H9 (cell line): Measurements from ENCODE around the gene PTPRF. TPM values are rescaled to one million over a fixed set of nuclear protein-coding genes. Genes with fewer than 3 reads are reported as not detected.

ENCODE experiments used
- DNase-seq: peaks from one replicate; pipeline ENCODE4 v3.0.0-alpha.2; 2017
- H2AFZ ChIP-seq: one replicate; pipeline ENCODE4 v1.6.1; 2013; ENCODE audit warnings: mild to moderate bottlenecking, low read length, control low read depth, moderate library complexity
- H2AK5ac ChIP-seq: 2 replicates; pipeline ENCODE4 v1.6.1; 2013; ENCODE audit warnings: low read length, control low read depth, mixed read lengths; ENCODE audit not compliant: insufficient read length
- H2BK120ac ChIP-seq: one replicate; pipeline ENCODE4 v1.6.1; 2013; ENCODE audit warnings: low read depth, mild to moderate bottlenecking, low read length, control low read depth, inconsistent platforms; ENCODE audit not compliant: poor library complexity, severe bottlenecking
- H2BK12ac ChIP-seq: 2 replicates; pipeline ENCODE4 v1.6.1; 2013; ENCODE audit warnings: low read length, control low read depth, mixed read lengths, low read depth; ENCODE audit not compliant: insufficient read length
- H2BK15ac ChIP-seq: 2 replicates; pipeline ENCODE4 v1.6.1; 2013; ENCODE audit warnings: low read depth, low read length, control low read depth
- H2BK20ac ChIP-seq: one replicate; pipeline ENCODE4 v1.6.1; 2013; ENCODE audit warnings: low read depth, mild to moderate bottlenecking, low read length, control low read depth, inconsistent platforms; ENCODE audit not compliant: poor library complexity, severe bottlenecking
- H2BK5ac ChIP-seq: 2 replicates; pipeline ENCODE4 v1.6.1; 2013; ENCODE audit warnings: low read length, control low read depth, mixed read lengths; ENCODE audit not compliant: insufficient read length
- H3K14ac ChIP-seq: 2 replicates; pipeline ENCODE4 v1.6.1; 2013; ENCODE audit warnings: low read length, control low read depth; ENCODE audit not compliant: insufficient read depth
- H3K18ac ChIP-seq: 2 replicates; pipeline ENCODE4 v1.6.1; 2013; ENCODE audit warnings: low read depth, mild to moderate bottlenecking, mixed read lengths, low read length, control low read depth; ENCODE audit not compliant: insufficient read length
- H3K23ac ChIP-seq: 2 replicates; pipeline ENCODE4 v1.6.1; 2013; ENCODE audit warnings: low read length, control low read depth, mixed read lengths, low read depth; ENCODE audit not compliant: insufficient read length
- H3K23me2 ChIP-seq: 2 replicates; pipeline ENCODE4 v1.6.1; 2013; ENCODE audit warnings: low read depth, mild to moderate bottlenecking, mixed read lengths, low read length, control low read depth; ENCODE audit not compliant: insufficient read length, poor library complexity, severe bottlenecking
- H3K27ac ChIP-seq: 2 replicates; pipeline ENCODE4 v1.5.1; 2013; ENCODE audit warnings: low read length, control low read depth, mixed read lengths, low read depth; ENCODE audit not compliant: insufficient read length
- H3K27me3 ChIP-seq: 2 replicates; pipeline ENCODE4 v1.6.1; 2013; ENCODE audit warnings: low read length, control low read depth, inconsistent platforms; ENCODE audit not compliant: insufficient read depth
- H3K4ac ChIP-seq: 2 replicates; pipeline ENCODE4 v1.6.1; 2013; ENCODE audit warnings: low read depth, mild to moderate bottlenecking, control low read depth, inconsistent platforms, low read length, moderate library complexity
- H3K4me1 ChIP-seq: 2 replicates; pipeline ENCODE4 v1.6.1; 2013; ENCODE audit warnings: low read length, control low read depth, inconsistent platforms; ENCODE audit not compliant: insufficient read depth
- H3K4me2 ChIP-seq: 2 replicates; pipeline ENCODE4 v1.6.1; 2013; ENCODE audit warnings: low read length, control low read depth, mixed read lengths; ENCODE audit not compliant: insufficient read length, insufficient read depth
- H3K56ac ChIP-seq: 2 replicates; pipeline ENCODE4 v1.6.1; 2013; ENCODE audit warnings: low read depth, mild to moderate bottlenecking, mixed read lengths, low read length, control low read depth; ENCODE audit not compliant: insufficient read length
- H3K79me1 ChIP-seq: 2 replicates; pipeline ENCODE4 v1.6.1; 2013; ENCODE audit warnings: low read depth, mild to moderate bottlenecking, moderate library complexity, low read length, control low read depth, inconsistent platforms; ENCODE audit not compliant: insufficient read depth, poor library complexity, severe bottlenecking
- H3K79me2 ChIP-seq: 2 replicates; pipeline ENCODE4 v1.6.1; 2013; ENCODE audit warnings: low read length, control low read depth, inconsistent platforms; ENCODE audit not compliant: insufficient read depth
- H3K9ac ChIP-seq: 2 replicates; pipeline ENCODE4 v1.6.1; 2013; ENCODE audit warnings: low read length, control low read depth, mixed read lengths; ENCODE audit not compliant: insufficient read length; ENCODE audit errors: extremely low read depth
- H3K9me3 ChIP-seq: one replicate; pipeline ENCODE4 v1.6.1; 2013; ENCODE audit warnings: low read depth, low read length, inconsistent platforms; ENCODE audit not compliant: control insufficient read depth
- H3T11ph ChIP-seq: one replicate; pipeline ENCODE4 v1.6.1; 2013; ENCODE audit warnings: mild to moderate bottlenecking, low read length, control low read depth, inconsistent platforms
- H4K20me1 ChIP-seq: one replicate; pipeline ENCODE4 v1.6.1; 2013; ENCODE audit not compliant: control insufficient read depth, insufficient read length, insufficient read depth
- H4K5ac ChIP-seq: 2 replicates; pipeline ENCODE4 v1.6.1; 2013; ENCODE audit warnings: low read depth, mild to moderate bottlenecking, mixed read lengths, low read length, control low read depth; ENCODE audit not compliant: insufficient read length
- H4K8ac ChIP-seq: replicated peaks from 2 replicates; pipeline ENCODE4 v1.6.1; 2013; ENCODE audit warnings: low read length, control low read depth, mixed read lengths, low read depth; ENCODE audit not compliant: insufficient read length
- H4K91ac ChIP-seq: 2 replicates; pipeline ENCODE4 v1.6.1; 2013; ENCODE audit warnings: low read depth, mild to moderate bottlenecking, moderate library complexity, mixed read lengths, low read length, control low read depth; ENCODE audit not compliant: insufficient read length
- H3K27ac Mint-ChIP-seq, 3 experiments: 2 replicates in 2 of 3; 3 replicates in 1 of 3; pipeline ENCODE4 v1.8.0; 2020 to 2021; ENCODE audit warnings: mixed read lengths in 3 of 3, mild to moderate bottlenecking in 1 of 3, moderate library complexity in 1 of 3
- H3K27me3 Mint-ChIP-seq: 2 replicates; pipeline ENCODE4 v1.8.0; 2021; ENCODE audit warnings: low read depth, mild to moderate bottlenecking, moderate library complexity, mixed read lengths
- H3K36me3 Mint-ChIP-seq, 3 experiments: 2 replicates in 2 of 3; 3 replicates in 1 of 3; pipeline ENCODE4 v1.8.0; 2020 to 2021; ENCODE audit warnings: low read depth in 3 of 3, mixed read lengths in 3 of 3; ENCODE audit not compliant: insufficient read depth in 1 of 3
- H3K4me1 Mint-ChIP-seq, 2 experiments: 2 replicates each; pipeline ENCODE4 v1.8.0; 2020; ENCODE audit warnings: mixed read lengths in 2 of 2
- H3K4me3 Mint-ChIP-seq, 2 experiments: 2 replicates in 1 of 2; 3 replicates in 1 of 2; pipeline ENCODE4 v1.8.0; 2020 to 2021; ENCODE audit warnings: mild to moderate bottlenecking in 2 of 2, mixed read lengths in 2 of 2, moderate library complexity in 1 of 2
- H3K9me3 Mint-ChIP-seq, 2 experiments: 2 replicates in 1 of 2; 3 replicates in 1 of 2; pipeline ENCODE4 v1.8.0; 2020; ENCODE audit warnings: mild to moderate bottlenecking in 2 of 2, mixed read lengths in 2 of 2, moderate library complexity in 1 of 2
- CTCF ChIP-seq: fragments of 200-600 bp; sonication (generic); conservative IDR thresholded peaks from 3 replicates; pipeline ENCODE4 v1.8.0; 2021; ENCODE audit warnings: antibody characterized with exemption, mild to moderate bottlenecking
- WGBS: extraction: QIAGEN DNeasy Blood & Tissue Kit; methylation state at CpG from one replicate; pipeline ENCODE4 v1.1.7; 2013; ENCODE audit warnings: missing lambda C conversion rate, low lambda C conversion rate, mixed read lengths; ENCODE audit not compliant: insufficient read length; ENCODE audit errors: extremely low coverage; 5-methylcytosine and 5-hydroxymethylcytosine counted together
- total RNA-seq: library from RNA; stranded (reverse); gene quantifications from 2 replicates; pipeline ENCODE4 v1.2.1, GENCODE V29; 2021

The PTPRF gene
- total RNA-seq, 1 experiment from 2014 or later: 193 TPM

- no peaks in the 10 kb centered on the region for H3K79me1 ChIP-seq
- Mint-ChIP-seq H3K9me3 (no peaks in the 10 kb centered on the region), H3K4me3 (no peak overlapping the region), H3K27ac (no peak overlapping the region), H3K27me3 (no peaks in the 10 kb centered on the region), H3K4me1 (peaks cover 40 to 53% of the 10 kb centered on the region in 2 experiments), H3K36me3 (peaks cover 35 to 67% (median 66%) of the 10 kb centered on the region in 3 experiments)
- H2BK5ac ChIP-seq: no peak overlapping the region
- DNase-seq: no peak
- TF ChIP-seq CTCF: no peak
- no peak overlapping the region for H2BK12ac ChIP-seq
- no peak overlapping the region for H4K5ac ChIP-seq
- no peak overlapping the region for H3K9ac ChIP-seq
- no CpG with 5 or more reads among the region's 1 CpG for WGBS
- no peak overlapping the region for H4K91ac ChIP-seq
- no peak overlapping the region for H3K23ac ChIP-seq
- H2BK15ac ChIP-seq: no peak overlapping the region
- H3T11ph ChIP-seq: no peak overlapping the region
- H3K4me1 ChIP-seq: peaks cover 9% of the 10 kb centered on the region
- H3K23me2 ChIP-seq: peaks cover 6% of the 10 kb centered on the region
- no peak overlapping the region for H2AK5ac ChIP-seq
- H3K14ac ChIP-seq: no peak overlapping the region
- H3K4ac ChIP-seq: no peak overlapping the region
- no peak overlapping the region for H4K8ac ChIP-seq
- H2BK120ac ChIP-seq: no peak overlapping the region
- H2AFZ ChIP-seq: no peak overlapping the region
- H4K20me1 ChIP-seq: no peaks in the 10 kb centered on the region
- H3K27ac ChIP-seq: no peak overlapping the region
- H3K79me2 ChIP-seq: peaks cover 10% of the 10 kb centered on the region; the same call in 1 of the 2 replicates
- H3K9me3 ChIP-seq: no peaks in the 10 kb centered on the region
- H3K18ac ChIP-seq: no peak overlapping the region
- no peaks in the 10 kb centered on the region for H3K27me3 ChIP-seq
- no peak overlapping the region for H2BK20ac ChIP-seq
- no peak overlapping the region for H3K56ac ChIP-seq
- no peak overlapping the region for H3K4me2 ChIP-seq
These were observed 125.3 kb downstream of the PTPRF start for GRCh38 chr1:43655953-43656352.
